B cell (primary cell): ENCODE measurements around the gene CERK.

Experiments used
- EZH2 ChIP-seq: IDR thresholded peaks from 2 replicates; pipeline ENCODE4 v1.6.1; 2012; ENCODE audit warnings: borderline replicate concordance, low read depth, mild to moderate bottlenecking, moderate library complexity, low read length; ENCODE audit not compliant: insufficient read depth, poor library complexity, severe bottlenecking
- TF ChIP-seq, protein P1 (sequence below): fragments of 200-600 bp; IDR thresholded peaks from one replicate; pipeline ENCODE4 v1.8.0; 2022; ENCODE audit warnings: antibody characterized with exemption, mild to moderate bottlenecking

DNA sequence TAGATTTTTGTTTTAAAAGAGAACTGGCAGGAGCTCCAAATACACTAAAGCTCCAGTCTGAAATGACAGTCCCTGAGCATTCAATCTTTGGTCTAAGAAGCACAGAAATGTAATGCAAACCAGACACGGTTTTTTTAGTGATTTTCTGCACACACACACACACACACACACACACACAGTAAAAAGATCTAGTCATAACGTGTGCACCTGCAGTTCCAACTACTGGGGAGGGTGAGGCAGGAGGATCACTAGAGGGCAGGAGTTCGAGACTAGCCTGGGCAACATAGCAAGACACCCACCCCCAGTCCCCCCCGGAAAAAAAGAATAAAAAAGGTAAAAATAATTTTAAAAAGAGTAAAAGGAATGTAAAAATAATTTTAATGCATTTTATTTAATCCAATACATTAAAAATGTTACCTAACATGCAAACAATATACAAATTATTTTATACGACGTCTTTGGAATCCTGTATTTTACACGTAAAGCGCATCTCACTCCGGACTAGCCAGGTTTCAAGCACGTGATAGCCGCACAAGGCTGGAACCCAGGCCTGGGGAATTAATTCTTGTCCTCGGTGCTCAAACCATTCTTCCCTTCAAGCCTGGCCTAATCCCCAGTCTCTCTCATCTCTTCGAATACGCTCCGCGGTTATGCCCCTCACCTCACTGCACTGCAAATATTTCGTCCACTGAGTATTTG is 23.6 kb upstream of the CERK start:
- TF ChIP-seq, protein P1, sequence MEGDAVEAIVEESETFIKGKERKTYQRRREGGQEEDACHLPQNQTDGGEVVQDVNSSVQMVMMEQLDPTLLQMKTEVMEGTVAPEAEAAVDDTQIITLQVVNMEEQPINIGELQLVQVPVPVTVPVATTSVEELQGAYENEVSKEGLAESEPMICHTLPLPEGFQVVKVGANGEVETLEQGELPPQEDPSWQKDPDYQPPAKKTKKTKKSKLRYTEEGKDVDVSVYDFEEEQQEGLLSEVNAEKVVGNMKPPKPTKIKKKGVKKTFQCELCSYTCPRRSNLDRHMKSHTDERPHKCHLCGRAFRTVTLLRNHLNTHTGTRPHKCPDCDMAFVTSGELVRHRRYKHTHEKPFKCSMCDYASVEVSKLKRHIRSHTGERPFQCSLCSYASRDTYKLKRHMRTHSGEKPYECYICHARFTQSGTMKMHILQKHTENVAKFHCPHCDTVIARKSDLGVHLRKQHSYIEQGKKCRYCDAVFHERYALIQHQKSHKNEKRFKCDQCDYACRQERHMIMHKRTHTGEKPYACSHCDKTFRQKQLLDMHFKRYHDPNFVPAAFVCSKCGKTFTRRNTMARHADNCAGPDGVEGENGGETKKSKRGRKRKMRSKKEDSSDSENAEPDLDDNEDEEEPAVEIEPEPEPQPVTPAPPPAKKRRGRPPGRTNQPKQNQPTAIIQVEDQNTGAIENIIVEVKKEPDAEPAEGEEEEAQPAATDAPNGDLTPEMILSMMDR: no peak
- no peak for TF ChIP-seq EZH2
